CD4-positive, alpha-beta memory T cell (primary cell): ENCODE results near the gene KCNJ4. TPM values are rescaled to one million over a fixed set of nuclear protein-coding genes. Genes with fewer than 3 reads are reported as not detected.

Experiments used
- CTCF ChIA-PET: fragments of 350-600 bp; sonication (Branson Sonifier 250); formaldehyde crosslinking; loops from one replicate; lab custom pipeline; 2021; ENCODE audit warnings: inconsistent platforms; ENCODE audit not compliant: partially characterized antibody; lab: Charles Lee
- POLR2A ChIA-PET: fragments of 350-600 bp; sonication (Branson Sonifier 250); formaldehyde crosslinking; loops from one replicate; lab custom pipeline; 2021; ENCODE audit not compliant: partially characterized antibody; lab: Charles Lee
- DNase-seq, 5 donors: peaks; one replicate each; pipeline versions ENCODE4 v3.0.0 to v3.0.0-alpha.2; 2020 to 2022; ENCODE audit warnings: mixed read lengths in 1 of 5
- H3K27ac ChIP-seq: one replicate; pipeline ENCODE4 v1.7.0; 2013; ENCODE audit warnings: low read depth, low read length
- H3K27me3 ChIP-seq: 2 replicates; pipeline ENCODE4 v1.7.0; 2013; ENCODE audit warnings: mild to moderate bottlenecking, low read length, moderate library complexity; ENCODE audit not compliant: insufficient read depth
- H3K36me3 ChIP-seq: 2 replicates; pipeline ENCODE4 v1.7.0; 2013; ENCODE audit warnings: mild to moderate bottlenecking, low read length, moderate library complexity; ENCODE audit not compliant: insufficient read depth
- H3K4me1 ChIP-seq: 2 replicates; pipeline ENCODE4 v1.7.0; 2013; ENCODE audit warnings: mild to moderate bottlenecking, low read length, moderate library complexity; ENCODE audit not compliant: insufficient read depth
- H3K4me3 ChIP-seq, 2 donors: one replicate each; pipeline ENCODE4 v1.7.0; 2013; ENCODE audit warnings: low read length in 2 of 2, mild to moderate bottlenecking in 1 of 2
- H3K9me3 ChIP-seq, 2 donors: one replicate each; pipeline ENCODE4 v1.7.0; 2013; ENCODE audit warnings: low read length in 2 of 2, control low read depth in 1 of 2; ENCODE audit not compliant: control insufficient read depth in 1 of 2
- H3K27ac Mint-ChIP-seq, 7 donors: one replicate each; pipeline ENCODE4 v1.8.0; 2020 to 2021; ENCODE audit warnings: mixed read lengths in 7 of 7, mild to moderate bottlenecking in 6 of 7, inconsistent platforms in 3 of 7, moderate library complexity in 3 of 7
- H3K27me3 Mint-ChIP-seq, 2 donors: one replicate each; pipeline ENCODE4 v1.8.0; 2020 to 2021; ENCODE audit warnings: mixed read lengths in 2 of 2
- H3K36me3 Mint-ChIP-seq, 2 donors: one replicate each; pipeline ENCODE4 v1.8.0; 2020 to 2021; ENCODE audit warnings: mixed read lengths in 2 of 2, inconsistent platforms in 1 of 2, mild to moderate bottlenecking in 1 of 2
- H3K4me1 Mint-ChIP-seq, 4 donors: one replicate each; pipeline ENCODE4 v1.8.0; 2020 to 2021; ENCODE audit warnings: mixed read lengths in 4 of 4, mild to moderate bottlenecking in 1 of 4
- H3K4me3 Mint-ChIP-seq, 8 donors: one replicate each; pipeline ENCODE4 v1.8.0; 2020 to 2021; ENCODE audit warnings: mixed read lengths in 8 of 8, mild to moderate bottlenecking in 7 of 8, moderate library complexity in 6 of 8, inconsistent platforms in 3 of 8
- H3K9me3 Mint-ChIP-seq, 8 donors: one replicate each; pipeline ENCODE4 v1.8.0; 2020 to 2021; ENCODE audit warnings: mixed read lengths in 8 of 8, mild to moderate bottlenecking in 5 of 8, inconsistent platforms in 3 of 8, moderate library complexity in 1 of 8
- intact Hi-C: fragments of 100-400 bp; cut with micrococcal nuclease; formaldehyde crosslinking; loops from one replicate; pipeline ENCODE4 v1.15.1; 2023
- polyA plus RNA-seq, 2 donors: library from polyadenylated mRNA; unstranded; fragments of 300-500 nt; fragmentation: Illumina TruSeq; gene quantifications; one replicate each; pipeline ENCODE4 v1.2.3, GENCODE V29; 2021
- total RNA-seq, 2 experiments: library from RNA; stranded (reverse); gene quantifications; one replicate each; pipeline ENCODE4 v1.2.3, GENCODE V29; 2021

The KCNJ4 gene
- total and polyA plus RNA-seq, 4 experiments from 2014 or later: not detected

- H3K27me3 Mint-ChIP-seq: no peaks in the 10 kb centered on the region
- H3K27ac Mint-ChIP-seq: peak overlapping the region in 1 of 7 donors; percentile 60
- Histone ChIP-seq H3K27me3 (no peaks in the 10 kb centered on the region), H3K4me1 (peaks cover 38% of the 10 kb centered on the region), H3K4me3 (no peak overlapping the region), H3K27ac (no peak overlapping the region), H3K36me3 (peaks cover 89% of the 10 kb centered on the region), H3K9me3 (no peaks in the 10 kb centered on the region)
- DNase-seq: no peak
- CTCF ChIA-PET: interaction anchor here (2.0 kb wide), 1 partner anchor 11 kb away, joined by 7 read pairs; no protein-coding TSS in a partner anchor
- peaks cover 28 to 52% (median 40%) of the 10 kb centered on the region in 4 donors for H3K4me1 Mint-ChIP-seq
- H3K36me3 Mint-ChIP-seq: peaks cover 61 to 85% of the 10 kb centered on the region in 2 donors
- intact Hi-C loops: loop anchor here (2.0 kb wide), 1 partner anchor 15 kb away; the partner anchor contains the start of gene DDX17
- H3K9me3 Mint-ChIP-seq: peaks cover 0 to 2% (median 0%) of the 10 kb centered on the region in 8 donors
- H3K4me3 Mint-ChIP-seq: no peak overlapping the region
- POLR2A ChIA-PET: interaction anchor here (2.2 to 14.9 kb wide), 3 partner anchors 9 to 10 kb away, joined by 6 to 122 read pairs (median 15); no protein-coding TSS in a partner anchor
Measured at GRCh38 chr22:38491707-38492348, 36.8 kb upstream of the KCNJ4 start.

GRCh38 chr22:38490915-38491314 lies 35.9 kb upstream of the KCNJ4 start:
- peaks cover 0 to 2% (median 0%) of the 10 kb centered on the region in 8 donors for H3K9me3 Mint-ChIP-seq
- peak overlapping the region; percentile 38 to 81 (median 67) for H3K27ac Mint-ChIP-seq
- no peaks in the 10 kb centered on the region for H3K9me3 ChIP-seq
- no peak for DNase-seq
- ChIA-PET POLR2A (interaction anchor here (0.6 to 14.9 kb wide), 4 partner anchors 10 to 47 kb away, joined by 3 to 122 read pairs (median 10); no protein-coding TSS in a partner anchor), CTCF (interaction anchor here (0.6 to 2.0 kb wide), 2 partner anchors 11 to 22 kb away, joined by 3 to 7 read pairs; no protein-coding TSS in a partner anchor)
- H3K4me3 ChIP-seq: no peak overlapping the region
- no peaks in the 10 kb centered on the region for H3K27me3 ChIP-seq
- peaks cover 89% of the 10 kb centered on the region for H3K36me3 ChIP-seq
- H3K36me3 Mint-ChIP-seq: peaks cover 64 to 85% of the 10 kb centered on the region in 2 donors
- H3K27ac ChIP-seq: no peak overlapping the region
- peaks cover 28 to 54% (median 43%) of the 10 kb centered on the region in 4 donors for H3K4me1 Mint-ChIP-seq
- intact Hi-C loops: loop anchor here (2.0 kb wide), 1 partner anchor 16 kb away; the partner anchor contains the start of gene DDX17
- H3K4me3 Mint-ChIP-seq: no peak overlapping the region
- peaks cover 32% of the 10 kb centered on the region for H3K4me1 ChIP-seq
- H3K27me3 Mint-ChIP-seq: no peaks in the 10 kb centered on the region

GRCh38 chr22:38490475-38490874 lies 35.5 kb upstream of the KCNJ4 start:
- peaks cover 27% of the 10 kb centered on the region for H3K4me1 ChIP-seq
- H3K27ac Mint-ChIP-seq: peak overlapping the region; percentile 38 to 81 (median 67)
- peaks cover 0 to 2% (median 0%) of the 10 kb centered on the region in 8 donors for H3K9me3 Mint-ChIP-seq
- H3K27me3 ChIP-seq: no peaks in the 10 kb centered on the region
- H3K27ac ChIP-seq: no peak overlapping the region
- peaks cover 87% of the 10 kb centered on the region for H3K36me3 ChIP-seq
- ChIA-PET CTCF (interaction anchor here (2.0 kb wide), 1 partner anchor 12 kb away, joined by 7 read pairs; no protein-coding TSS in a partner anchor), POLR2A (interaction anchor here (0.6 to 14.9 kb wide), 4 partner anchors 9 to 47 kb away, joined by 3 to 122 read pairs (median 10); no protein-coding TSS in a partner anchor)
- H3K4me1 Mint-ChIP-seq: peaks cover 27 to 56% (median 43%) of the 10 kb centered on the region in 4 donors
- intact Hi-C loops: loop anchor here (2.0 kb wide), 1 partner anchor 16 kb away; the partner anchor contains the start of gene DDX17
- H3K4me3 ChIP-seq: no peak overlapping the region
- H3K9me3 ChIP-seq: no peaks in the 10 kb centered on the region
- no peaks in the 10 kb centered on the region for H3K27me3 Mint-ChIP-seq
- H3K4me3 Mint-ChIP-seq: no peak overlapping the region
- no peak for DNase-seq
- H3K36me3 Mint-ChIP-seq: peaks cover 64 to 86% of the 10 kb centered on the region in 2 donors

- H3K36me3 Mint-ChIP-seq: peaks cover 64 to 85% of the 10 kb centered on the region in 2 donors
- peaks cover 86% of the 10 kb centered on the region for H3K36me3 ChIP-seq
- H3K9me3 Mint-ChIP-seq: peaks cover 0 to 2% (median 0%) of the 10 kb centered on the region in 8 donors
- H3K9me3 ChIP-seq: no peaks in the 10 kb centered on the region
- intact Hi-C loops: loop anchor here (2.0 kb wide), 1 partner anchor 17 kb away; the partner anchor contains the start of gene DDX17
- CTCF ChIA-PET: no interaction called here
- H3K27ac Mint-ChIP-seq: peak overlapping the region in 5 of 7 donors; percentile 16 to 82 (median 71)
- peaks cover 20% of the 10 kb centered on the region for H3K4me1 ChIP-seq
- peak overlapping the region in 1 of 8 donors; percentile 31 for H3K4me3 Mint-ChIP-seq
- H3K4me1 Mint-ChIP-seq: peaks cover 25 to 58% (median 39%) of the 10 kb centered on the region in 4 donors
- no peaks in the 10 kb centered on the region for H3K27me3 ChIP-seq
- no peak overlapping the region for H3K4me3 ChIP-seq
- no peaks in the 10 kb centered on the region for H3K27me3 Mint-ChIP-seq
- no peak overlapping the region for H3K27ac ChIP-seq
- no peak for DNase-seq
- POLR2A ChIA-PET: interaction anchor here (1.2 to 14.9 kb wide), 4 partner anchors 8 to 18 kb away, joined by 3 to 122 read pairs (median 9); no protein-coding TSS in a partner anchor
Measured at GRCh38 chr22:38489561-38490145, 34.7 kb upstream of the KCNJ4 start.

- ChIA-PET CTCF (no interaction called here), POLR2A (interaction anchor here (1.2 to 14.9 kb wide), 4 partner anchors 8 to 19 kb away, joined by 3 to 122 read pairs (median 9); no protein-coding TSS in a partner anchor)
- intact Hi-C loops: no loop called here
- Histone ChIP-seq H3K4me1 (peaks cover 15% of the 10 kb centered on the region), H3K4me3 (no peak overlapping the region), H3K9me3 (no peaks in the 10 kb centered on the region), H3K27ac (no peak overlapping the region), H3K36me3 (peaks cover 86% of the 10 kb centered on the region), H3K27me3 (no peaks in the 10 kb centered on the region)
- H3K9me3 Mint-ChIP-seq: peaks cover 0 to 2% (median 0%) of the 10 kb centered on the region in 8 donors
- no peak for DNase-seq
- H3K36me3 Mint-ChIP-seq: peaks cover 63 to 85% of the 10 kb centered on the region in 2 donors
- no peaks in the 10 kb centered on the region for H3K27me3 Mint-ChIP-seq
- H3K27ac Mint-ChIP-seq: peak overlapping the region in 1 of 7 donors; percentile 81
- no peak overlapping the region for H3K4me3 Mint-ChIP-seq
- H3K4me1 Mint-ChIP-seq: peaks cover 22 to 52% (median 37%) of the 10 kb centered on the region in 4 donors
Measured at GRCh38 chr22:38489142-38489541, 34.1 kb upstream of the KCNJ4 start.

- POLR2A ChIA-PET: interaction anchor here (0.7 to 14.9 kb wide), 3 partner anchors 8 to 13 kb away, joined by 3 to 122 read pairs (median 4); no protein-coding TSS in a partner anchor
- H3K36me3 Mint-ChIP-seq: peaks cover 66 to 85% of the 10 kb centered on the region in 2 donors
- peaks cover 84% of the 10 kb centered on the region for H3K36me3 ChIP-seq
- H3K4me1 ChIP-seq: peaks cover 11% of the 10 kb centered on the region
- no peaks in the 10 kb centered on the region for H3K27me3 ChIP-seq
- peaks cover 0 to 2% (median 0%) of the 10 kb centered on the region in 8 donors for H3K9me3 Mint-ChIP-seq
- no peak overlapping the region for H3K4me3 Mint-ChIP-seq
- no peak overlapping the region for H3K4me3 ChIP-seq
- CTCF ChIA-PET: interaction anchor here (0.7 to 2.3 kb wide), 2 partner anchors 11 to 15 kb away, joined by 3 to 5 read pairs; no protein-coding TSS in a partner anchor
- H3K4me1 Mint-ChIP-seq: peaks cover 20 to 50% (median 33%) of the 10 kb centered on the region in 4 donors
- no peak overlapping the region for H3K27ac ChIP-seq
- H3K27ac Mint-ChIP-seq: peak overlapping the region in 4 of 7 donors; percentile 66 to 84 (median 73)
- H3K9me3 ChIP-seq: no peaks in the 10 kb centered on the region
- intact Hi-C loops: no loop called here
- no peaks in the 10 kb centered on the region for H3K27me3 Mint-ChIP-seq
- no peak for DNase-seq
Measured at GRCh38 chr22:38487946-38488345, 32.9 kb upstream of the KCNJ4 start.
